B cell (primary cell): Measurements from ENCODE around the gene TRIM46. TPM values are rescaled to one million over a fixed set of nuclear protein-coding genes. Genes with fewer than 3 reads are reported as not detected.
"Not testable (repeated sequence)": the region's sequence is repeated elsewhere in the genome, so short reads cannot be mapped to it uniquely, and the experiment has no call there.

Experiments used
- ATAC-seq: fragments of 200-7000 bp; cut with Tn5 transposase; one replicate; pipeline ENCODE4 v1.10.0; 2021; ENCODE audit warnings: low read depth, mild to moderate bottlenecking, moderate number of reproducible peaks, moderate library complexity
- CTCF ChIA-PET: fragments of 350-600 bp; sonication (Branson Sonifier 250); formaldehyde crosslinking; loops from one replicate; lab custom pipeline; 2021; ENCODE audit warnings: antibody characterized with exemption, inconsistent platforms; lab: Charles Lee
- POLR2A ChIA-PET: fragments of 350-600 bp; sonication (Branson Sonifier 250); formaldehyde crosslinking; loops from one replicate; lab custom pipeline; 2021; ENCODE audit warnings: antibody characterized with exemption; lab: Charles Lee
- DNase-seq: peaks from one replicate; pipeline ENCODE4 v3.0.0; 2013
- H2AFZ ChIP-seq: 2 replicates; pipeline ENCODE4 v1.6.1; 2012; ENCODE audit warnings: mild to moderate bottlenecking, low read depth, low read length; ENCODE audit not compliant: insufficient read depth, poor library complexity, severe bottlenecking
- H3K27ac ChIP-seq, 2 donors: 1 replicate in 1 of 2; 2 replicates in 1 of 2; pipeline ENCODE4 v1.5.1; 2012 to 2013; ENCODE audit warnings: low read length in 2 of 2, mild to moderate bottlenecking in 2 of 2, moderate library complexity in 1 of 2
- H3K27me3 ChIP-seq, 4 experiments: fragments of 200-600 bp in 1 of 4; sonication (generic) in 1 of 4; replicated peaks in 1 of 4; 1 replicate in 2 of 4; 2 replicates in 2 of 4; pipeline versions ENCODE4 v1.6.1 to v1.7.0; 2013 to 2016; ENCODE audit warnings: low read length in 3 of 4, mild to moderate bottlenecking in 2 of 4, mixed read lengths in 1 of 4, moderate library complexity in 1 of 4; ENCODE audit not compliant: insufficient read depth in 4 of 4, control insufficient read depth in 3 of 4; ENCODE audit errors: control extremely low read depth in 1 of 4
- H3K36me3 ChIP-seq, 2 experiments: replicated peaks in 1 of 2; 1 replicate in 1 of 2; 2 replicates in 1 of 2; pipeline versions ENCODE4 v1.6.1 to v1.7.1; 2013; ENCODE audit warnings: low read length in 1 of 2; ENCODE audit not compliant: insufficient read depth in 2 of 2, control insufficient read depth in 1 of 2; ENCODE audit errors: control extremely low read depth in 1 of 2, extremely low read depth in 1 of 2
- H3K4me1 ChIP-seq, 2 donors: fragments of 200-600 bp in 1 of 2; sonication (generic) in 1 of 2; 1 replicate in 1 of 2; 2 replicates in 1 of 2; pipeline versions ENCODE4 v1.5.1 to v1.6.1; 2013 to 2017; ENCODE audit warnings: low read length in 2 of 2; ENCODE audit not compliant: control insufficient read depth in 2 of 2, insufficient read depth in 2 of 2
- H3K4me2 ChIP-seq: replicated peaks from 2 replicates; pipeline ENCODE3; 2012; ENCODE audit warnings: mild to moderate bottlenecking, low read depth, low read length; ENCODE audit not compliant: poor library complexity, severe bottlenecking
- H3K4me3 ChIP-seq, 5 experiments: fragments of 200-600 bp in 1 of 5; sonication (generic) in 1 of 5; 1 replicate in 3 of 5; 2 replicates in 2 of 5; pipeline versions ENCODE4 v1.5.1 to v1.7.0; 2011 to 2016; ENCODE audit warnings: low read length in 4 of 5, mild to moderate bottlenecking in 4 of 5, low read depth in 2 of 5, control low read depth in 1 of 5, moderate library complexity in 1 of 5; ENCODE audit not compliant: insufficient read depth in 1 of 5; ENCODE audit errors: control extremely low read depth in 1 of 5, extremely low read depth in 1 of 5
- H3K79me2 ChIP-seq: fragments of 200-600 bp; sonication (generic); one replicate; pipeline ENCODE4 v1.6.0; 2016; ENCODE audit warnings: low read length; ENCODE audit not compliant: control insufficient read depth, insufficient read depth
- H3K9ac ChIP-seq: fragments of 200-600 bp; sonication (generic); 2 replicates; pipeline ENCODE4 v1.6.1; 2017; ENCODE audit warnings: mild to moderate bottlenecking, low read length, moderate library complexity
- H3K9me3 ChIP-seq, 3 donors: one replicate each; pipeline versions ENCODE4 v1.6.1 to v1.7.1; 2013; ENCODE audit warnings: low read length in 2 of 3; ENCODE audit not compliant: control insufficient read depth in 2 of 3, insufficient read depth in 1 of 3; ENCODE audit errors: control extremely low read depth in 1 of 3
- H4K20me1 ChIP-seq: 2 replicates; pipeline ENCODE4 v1.6.0; 2012; ENCODE audit warnings: mild to moderate bottlenecking, low read length; ENCODE audit not compliant: insufficient read depth, control insufficient read depth, poor library complexity, severe bottlenecking
- H3K27ac Mint-ChIP-seq: one replicate; pipeline ENCODE4 v1.8.0; 2021; ENCODE audit warnings: mixed read lengths
- H3K27me3 Mint-ChIP-seq: one replicate; pipeline ENCODE4 v1.8.0; 2021; ENCODE audit warnings: mixed read lengths
- H3K4me1 Mint-ChIP-seq: one replicate; pipeline ENCODE4 v1.8.0; 2021; ENCODE audit warnings: mixed read lengths
- H3K4me3 Mint-ChIP-seq: one replicate; pipeline ENCODE4 v1.8.0; 2021; ENCODE audit warnings: mixed read lengths
- H3K9me3 Mint-ChIP-seq: one replicate; pipeline ENCODE4 v1.8.0; 2022; ENCODE audit warnings: mixed read lengths; ENCODE audit not compliant: insufficient read depth
- CTCF ChIP-seq: fragments of 200-600 bp; IDR thresholded peaks from one replicate; pipeline ENCODE4 v1.8.0; 2022; ENCODE audit warnings: antibody characterized with exemption, mild to moderate bottlenecking
- EZH2 ChIP-seq: IDR thresholded peaks from 2 replicates; pipeline ENCODE4 v1.6.1; 2012; ENCODE audit warnings: borderline replicate concordance, low read depth, mild to moderate bottlenecking, moderate library complexity, low read length; ENCODE audit not compliant: insufficient read depth, poor library complexity, severe bottlenecking
- WGBS: methylation state at CpG from one replicate; pipeline ENCODE4 v1.1.5; 2013; ENCODE audit warnings: missing lambda C conversion rate; ENCODE audit not compliant: insufficient coverage; 5-methylcytosine and 5-hydroxymethylcytosine counted together
- intact Hi-C: fragments of 100-400 bp; cut with micrococcal nuclease; formaldehyde crosslinking; loops from one replicate; pipeline ENCODE4 v1.10.0; 2022
- polyA plus RNA-seq: library from polyadenylated mRNA; depleted of rRNA; stranded (reverse); fragments of >200 nt; gene quantifications from 2 replicates; pipeline ENCODE4 v1.2.3, GENCODE V29; 2012
- total RNA-seq, 2 donors: library from RNA; stranded (reverse); fragments of 120-200 nt in 1 of 2; gene quantifications; 1 replicate in 1 of 2; 2 replicates in 1 of 2; pipeline versions ENCODE4 v1.2.3 to v1.2.4, GENCODE V29; 2013 to 2022

The TRIM46 gene
- total and polyA plus RNA-seq, 2 donors (not counting 1 experiment from before 2014, with no cell fraction given), result 2.6 to 3.4 TPM

- ChIA-PET CTCF (interaction anchor here (0.7 kb wide), 1 partner anchor 10 kb away, joined by 3 read pairs; no protein-coding TSS in a partner anchor), POLR2A (no interaction called here)
- H3K9ac ChIP-seq, result no peak overlapping the region
- no peaks in the 10 kb centered on the region for H3K36me3 ChIP-seq
- no peak for TF ChIP-seq EZH2
- no peak for TF ChIP-seq CTCF
- 86% methylated on average over 1 of the region's 1 CpG for WGBS
- no peaks in the 10 kb centered on the region for H3K9me3 ChIP-seq
- no peak overlapping the region for H3K4me3 Mint-ChIP-seq
- ATAC-seq, result no peak
- H3K27ac ChIP-seq, result no peak overlapping the region
- H2AFZ ChIP-seq, result no peak overlapping the region
- intact Hi-C loops, result no loop called here
- H3K79me2 ChIP-seq, result no peaks in the 10 kb centered on the region
- no peak overlapping the region for H3K4me2 ChIP-seq
- H3K4me1 Mint-ChIP-seq, result no peaks in the 10 kb centered on the region
- no peak for DNase-seq
- H3K9me3 Mint-ChIP-seq, result no peaks in the 10 kb centered on the region
- H3K4me3 ChIP-seq, result no peak overlapping the region
- no peaks in the 10 kb centered on the region for H3K4me1 ChIP-seq
- H3K27me3 ChIP-seq, result no peaks in the 10 kb centered on the region
- no peak overlapping the region for H3K27ac Mint-ChIP-seq
- no peaks in the 10 kb centered on the region for H4K20me1 ChIP-seq
- H3K27me3 Mint-ChIP-seq, result no peaks in the 10 kb centered on the region
Observed at GRCh38 chr1:155158991-155159390, 14.7 kb upstream of the TRIM46 start.

DNA sequence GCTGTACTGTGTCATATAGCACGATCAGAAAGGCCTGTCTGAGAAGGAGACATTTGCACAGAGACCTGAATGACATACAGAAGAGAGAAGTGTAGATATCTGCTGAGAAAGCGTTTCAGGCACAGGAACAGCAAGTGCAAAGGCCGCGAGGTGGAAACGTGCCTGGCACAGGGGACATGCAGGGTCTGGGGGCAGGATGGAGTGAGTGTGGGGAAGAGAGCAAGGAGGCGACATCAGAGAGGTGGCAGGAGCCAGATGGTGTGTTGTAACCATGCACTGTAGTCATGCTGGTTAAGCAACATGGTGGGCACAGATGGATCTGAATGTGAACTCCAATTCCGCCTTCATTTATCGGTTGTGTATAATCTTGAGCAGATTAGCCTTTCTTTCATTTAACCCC lies 13.5 kb upstream of the TRIM46 start:
- no peak overlapping the region for H3K4me3 Mint-ChIP-seq
- H3K27ac Mint-ChIP-seq, result no peak overlapping the region
- H3K27me3 Mint-ChIP-seq, result no peaks in the 10 kb centered on the region
- peaks cover 0 to 7% (median 0%) of the 10 kb centered on the region in 3 donors for H3K9me3 ChIP-seq
- no peak overlapping the region for H2AFZ ChIP-seq
- no peak for TF ChIP-seq CTCF
- no peak for TF ChIP-seq EZH2
- no peaks in the 10 kb centered on the region for H4K20me1 ChIP-seq
- H3K9ac ChIP-seq, result no peak overlapping the region
- no peaks in the 10 kb centered on the region for H3K9me3 Mint-ChIP-seq
- H3K4me1 Mint-ChIP-seq, result no peaks in the 10 kb centered on the region
- no peaks in the 10 kb centered on the region for H3K27me3 ChIP-seq
- no peak overlapping the region for H3K27ac ChIP-seq
- H3K36me3 ChIP-seq, result no peaks in the 10 kb centered on the region
- ATAC-seq (no peak), DNase-seq (no peak)
- ChIA-PET CTCF (no interaction called here), POLR2A (interaction anchor here (0.7 kb wide), 1 partner anchor 38 kb away, joined by 4 read pairs; no protein-coding TSS in a partner anchor)
- H3K4me1 ChIP-seq, result no peaks in the 10 kb centered on the region
- no peak overlapping the region for H3K4me2 ChIP-seq
- H3K4me3 ChIP-seq, result no peak overlapping the region
- H3K79me2 ChIP-seq, result no peaks in the 10 kb centered on the region
- 85% methylated on average over 6 of the region's 8 CpGs for WGBS
- intact Hi-C loops, result no loop called here

- peaks cover 0 to 10% (median 0%) of the 10 kb centered on the region in 3 donors for H3K9me3 ChIP-seq
- POLR2A ChIA-PET, result interaction anchor here (1.1 kb wide), 1 partner anchor 11 kb away, joined by 5 read pairs; no protein-coding TSS in a partner anchor
- H3K79me2 ChIP-seq, H4K20me1 ChIP-seq, H3K27ac Mint-ChIP-seq, intact Hi-C loops, H2AFZ ChIP-seq, H3K4me2 ChIP-seq, H3K27me3 Mint-ChIP-seq, DNase-seq, H3K9ac ChIP-seq, H3K4me3 ChIP-seq, H3K4me3 Mint-ChIP-seq, H3K36me3 ChIP-seq, ATAC-seq, H3K27me3 ChIP-seq, H3K27ac ChIP-seq, H3K9me3 Mint-ChIP-seq: not testable (repeated sequence)
- 100% methylated on average over 4 of the region's 6 CpGs for WGBS
- CTCF ChIA-PET, result interaction anchor here (0.6 to 2.9 kb wide), 5 partner anchors 10 to 116 kb away, joined by 3 to 13 read pairs (median 4); partner anchors contain the start of gene KRTCAP2
- peaks cover 8 to 18% of the 10 kb centered on the region in 2 donors for H3K4me1 ChIP-seq
- peaks cover 12% of the 10 kb centered on the region for H3K4me1 Mint-ChIP-seq
Observed at GRCh38 chr1:155162631-155163030, 11.0 kb upstream of the TRIM46 start.
